WTC11 (cell line): ENCODE results near the gene FABP3.

Source experiments
- NR3C1 ChIP-seq: sonication (generic); formaldehyde crosslinking; conservative IDR thresholded peaks from 2 replicates; pipeline ENCODE4 v1.8.1; 2023; ENCODE audit warnings: low read depth, mild to moderate bottlenecking, missing genetic modification reagents
- TF ChIP-seq, protein P1 (sequence below): sonication (generic); formaldehyde crosslinking; IDR thresholded peaks from 2 replicates; pipeline ENCODE4 v1.8.1; 2023; ENCODE audit warnings: mild to moderate bottlenecking, missing genetic modification reagents, borderline replicate concordance

DNA sequence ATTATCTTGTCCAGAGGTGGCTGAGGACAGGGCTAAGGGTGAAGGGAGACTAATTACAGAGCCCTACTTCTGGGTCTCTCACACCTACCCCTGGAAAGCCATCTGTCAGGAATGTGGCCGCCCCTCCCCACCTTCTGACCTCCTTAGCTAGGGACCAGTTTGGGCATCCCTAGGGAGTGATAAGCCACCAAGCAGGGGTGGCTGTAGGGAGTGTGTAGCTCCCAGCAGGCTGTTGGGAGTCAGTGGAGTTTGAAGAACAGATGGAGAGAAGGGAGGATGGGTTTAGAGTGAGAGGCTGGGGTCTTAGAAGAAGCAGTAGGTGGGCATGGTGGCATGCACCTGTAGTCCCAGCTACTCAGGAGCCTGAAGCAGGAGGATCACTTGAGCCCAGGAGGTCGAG, 39.3 kb upstream of the FABP3 start:
- TF ChIP-seq, protein P1, sequence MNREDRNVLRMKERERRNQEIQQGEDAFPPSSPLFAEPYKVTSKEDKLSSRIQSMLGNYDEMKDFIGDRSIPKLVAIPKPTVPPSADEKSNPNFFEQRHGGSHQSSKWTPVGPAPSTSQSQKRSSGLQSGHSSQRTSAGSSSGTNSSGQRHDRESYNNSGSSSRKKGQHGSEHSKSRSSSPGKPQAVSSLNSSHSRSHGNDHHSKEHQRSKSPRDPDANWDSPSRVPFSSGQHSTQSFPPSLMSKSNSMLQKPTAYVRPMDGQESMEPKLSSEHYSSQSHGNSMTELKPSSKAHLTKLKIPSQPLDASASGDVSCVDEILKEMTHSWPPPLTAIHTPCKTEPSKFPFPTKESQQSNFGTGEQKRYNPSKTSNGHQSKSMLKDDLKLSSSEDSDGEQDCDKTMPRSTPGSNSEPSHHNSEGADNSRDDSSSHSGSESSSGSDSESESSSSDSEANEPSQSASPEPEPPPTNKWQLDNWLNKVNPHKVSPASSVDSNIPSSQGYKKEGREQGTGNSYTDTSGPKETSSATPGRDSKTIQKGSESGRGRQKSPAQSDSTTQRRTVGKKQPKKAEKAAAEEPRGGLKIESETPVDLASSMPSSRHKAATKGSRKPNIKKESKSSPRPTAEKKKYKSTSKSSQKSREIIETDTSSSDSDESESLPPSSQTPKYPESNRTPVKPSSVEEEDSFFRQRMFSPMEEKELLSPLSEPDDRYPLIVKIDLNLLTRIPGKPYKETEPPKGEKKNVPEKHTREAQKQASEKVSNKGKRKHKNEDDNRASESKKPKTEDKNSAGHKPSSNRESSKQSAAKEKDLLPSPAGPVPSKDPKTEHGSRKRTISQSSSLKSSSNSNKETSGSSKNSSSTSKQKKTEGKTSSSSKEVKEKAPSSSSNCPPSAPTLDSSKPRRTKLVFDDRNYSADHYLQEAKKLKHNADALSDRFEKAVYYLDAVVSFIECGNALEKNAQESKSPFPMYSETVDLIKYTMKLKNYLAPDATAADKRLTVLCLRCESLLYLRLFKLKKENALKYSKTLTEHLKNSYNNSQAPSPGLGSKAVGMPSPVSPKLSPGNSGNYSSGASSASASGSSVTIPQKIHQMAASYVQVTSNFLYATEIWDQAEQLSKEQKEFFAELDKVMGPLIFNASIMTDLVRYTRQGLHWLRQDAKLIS (CRISPR knock-in tag) = no peak
- no peak for TF ChIP-seq NR3C1 (CRISPR knock-in tag)
